GM12891 (cell line): Measurements from ENCODE around the gene TGM6.

ENCODE experiments used
- POLR2A ChIP-seq: IDR thresholded peaks from 2 replicates; pipeline ENCODE4 v1.6.1; 2011; ENCODE audit warnings: low read depth, low read length, control low read depth
- POLR2AphosphoS5 ChIP-seq: IDR thresholded peaks from 2 replicates; pipeline ENCODE4 v1.6.1; 2011; ENCODE audit warnings: low read depth, low read length, control low read depth
- TAF1 ChIP-seq: IDR thresholded peaks from 2 replicates; pipeline ENCODE4 v1.6.1; 2011; ENCODE audit warnings: low read depth, low read length, control low read depth

DNA sequence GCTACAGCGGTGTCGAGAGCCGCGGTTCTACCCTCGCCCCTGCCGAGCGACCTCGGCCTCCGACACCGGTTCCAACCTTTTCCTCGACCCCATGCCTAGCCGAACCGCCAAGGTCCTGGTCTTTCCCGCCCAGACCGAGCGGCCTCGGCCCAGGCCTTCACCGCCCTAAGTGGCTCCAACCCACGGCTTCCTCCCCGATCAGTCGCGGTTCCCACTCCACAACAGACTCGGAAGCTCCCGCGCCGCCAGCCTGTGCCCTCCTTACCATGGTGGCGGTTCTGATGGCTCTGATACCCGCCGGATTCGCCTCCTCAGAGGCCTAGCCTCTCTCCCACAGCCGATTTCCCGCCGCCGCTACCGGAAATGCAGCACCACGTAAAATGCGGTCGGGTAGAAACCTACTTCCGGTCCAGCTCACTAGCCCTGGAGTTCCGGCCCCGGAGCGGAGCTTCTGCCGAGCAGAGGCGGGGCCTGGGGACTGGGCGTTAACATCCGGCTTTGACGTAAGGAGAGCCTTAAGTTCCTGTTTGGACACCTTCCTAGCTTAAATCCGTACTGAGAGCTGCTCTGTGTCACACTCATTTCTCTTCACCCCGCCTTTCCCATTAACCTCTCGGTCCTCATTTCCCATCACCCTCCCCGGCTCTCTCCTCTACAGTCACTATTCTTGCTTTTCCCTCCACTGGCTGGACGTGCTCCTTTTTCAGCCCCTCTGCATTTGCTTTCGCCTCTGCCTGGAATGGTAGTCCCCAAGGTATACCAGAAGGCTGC lies 89.9 kb downstream of the TGM6 start, which contains the start of gene SNRPB:
- TF ChIP-seq POLR2AphosphoS5 (peak; percentile 92), POLR2A (peak; percentile 97), TAF1 (peak; percentile 98)
